ENCODE data around the gene NOP16.

NOP16 gene

GRCh38 chr5:176360894-176361436 is 27.4 kb downstream of the NOP16 start:
- DNase-seq (ENCODE audit: low read depth in 2 of 2), result no peak

DNA sequence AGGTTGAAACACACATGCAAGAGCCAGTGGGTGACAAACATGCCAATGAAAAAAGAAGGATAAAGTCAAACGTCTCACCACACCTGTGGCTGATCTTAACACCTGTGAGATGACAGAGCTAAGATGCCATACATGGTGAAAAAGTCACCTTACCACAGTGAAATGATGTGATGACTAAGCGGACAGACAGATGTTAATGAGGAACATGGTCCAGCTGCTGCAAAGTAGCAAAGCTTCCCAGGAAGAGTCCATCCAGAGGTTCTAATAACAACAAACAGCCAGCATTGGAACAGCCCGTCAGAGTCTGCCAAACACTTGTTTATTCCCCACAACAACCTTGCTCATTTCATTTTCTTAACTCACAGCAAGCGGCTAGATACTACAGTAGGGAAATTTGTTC is 28.7 kb downstream of the NOP16 start:
- no peak for DNase-seq (ENCODE audit: low read depth in 2 of 2)

GRCh38 chr5:176356179-176356566 is 32.2 kb downstream of the NOP16 start:
- no peak for DNase-seq (ENCODE audit: low read depth in 2 of 2)

DNA sequence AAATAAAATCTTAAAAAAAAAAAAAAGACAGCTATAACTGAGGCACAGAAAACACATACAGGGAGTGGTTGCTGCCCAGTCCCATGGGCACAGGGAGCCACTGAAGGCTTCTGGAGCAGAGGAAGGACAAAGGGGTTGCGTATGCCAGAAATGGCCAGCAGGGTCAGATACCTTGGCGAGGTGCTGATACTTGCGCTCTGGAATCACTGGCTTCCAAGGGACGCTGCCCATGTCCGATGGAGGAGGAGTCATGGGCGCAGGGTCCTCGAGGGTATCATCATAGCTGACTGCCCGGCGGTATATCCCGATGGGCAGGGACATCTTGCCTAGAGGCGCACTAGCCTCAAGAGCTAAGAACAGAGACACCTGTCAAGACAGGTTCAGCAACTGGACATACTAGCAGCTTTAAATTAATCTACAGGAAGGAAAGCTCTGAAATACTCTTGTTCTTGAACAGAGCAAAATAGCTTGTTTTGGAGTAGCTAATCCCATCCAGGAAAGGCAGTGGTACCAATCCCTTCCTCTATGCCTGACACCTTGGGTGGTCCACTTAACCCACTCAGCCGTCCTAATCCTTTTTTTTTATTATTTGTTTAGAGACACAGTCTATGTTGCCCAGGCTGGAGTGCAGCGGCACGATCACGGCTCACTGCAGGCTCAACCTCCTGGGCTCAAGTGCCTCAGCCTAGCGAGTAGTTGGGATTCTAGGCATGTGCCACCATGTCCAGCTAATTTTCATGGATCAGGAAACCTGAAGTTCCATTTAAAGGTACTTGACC is 32.8 kb downstream of the NOP16 start:
- no peak for DNase-seq (ENCODE audit: low read depth in 2 of 2)

- DNase-seq (ENCODE audit: low read depth in 2 of 2), result no peak
Observed at GRCh38 chr5:176353533-176353932, 34.9 kb downstream of the NOP16 start.

DNA sequence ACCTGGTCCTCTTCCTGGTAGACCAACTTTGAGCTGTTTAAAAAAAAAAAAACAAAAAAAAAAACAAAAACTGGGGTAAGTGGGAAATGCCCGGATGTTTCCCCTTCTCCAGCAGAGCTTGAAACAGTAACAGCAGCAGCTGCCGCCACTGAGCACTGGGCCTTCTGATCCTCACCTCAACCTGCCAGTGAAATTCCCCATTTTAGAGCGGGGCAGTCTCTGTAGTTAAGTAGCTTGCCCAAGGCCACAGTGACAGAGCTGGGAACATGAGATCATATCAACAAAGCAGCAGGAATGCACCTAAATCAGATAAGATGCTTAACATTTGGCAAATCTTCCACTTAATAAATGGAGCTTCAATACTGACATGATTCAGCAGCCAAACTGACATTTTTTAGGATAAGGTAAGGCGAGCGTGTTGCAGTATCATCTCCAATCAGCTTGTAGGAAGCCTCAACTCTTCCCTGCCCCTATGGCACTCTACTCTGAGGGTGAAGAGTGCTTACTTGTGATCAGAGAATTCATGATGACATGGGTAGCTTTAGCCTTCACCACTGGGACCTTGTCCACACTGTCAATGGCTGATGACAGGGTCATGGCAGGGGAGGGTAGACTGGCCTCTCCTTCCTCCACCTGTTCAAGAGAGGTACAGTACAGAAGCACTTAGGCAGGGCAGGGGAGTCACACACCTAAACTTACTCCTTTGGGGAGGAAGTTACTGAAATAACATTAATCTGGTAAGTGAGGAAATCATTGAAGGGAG is 36.1 kb downstream of the NOP16 start:
- DNase-seq (ENCODE audit: low read depth in 2 of 2), result no peak

DNA sequence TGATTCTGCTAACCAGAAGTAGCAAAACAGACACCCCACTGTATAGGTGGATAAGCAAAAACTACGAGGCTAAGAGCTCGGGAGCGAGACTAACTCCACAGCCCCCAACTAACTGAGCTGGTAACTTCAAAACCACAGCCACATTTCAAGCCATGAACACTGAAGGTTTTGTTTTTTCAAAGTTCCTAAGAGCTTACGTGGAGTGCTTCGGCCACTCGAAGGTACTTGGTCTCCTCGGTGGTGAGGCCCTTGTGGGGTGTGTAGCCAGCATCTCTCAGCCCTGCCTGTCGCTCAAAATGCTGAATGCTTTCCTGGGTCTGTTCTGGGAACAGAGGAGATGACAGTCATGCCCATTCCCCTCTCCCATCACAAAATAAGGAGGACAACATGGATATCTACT is 38.0 kb downstream of the NOP16 start:
- DNase-seq (ENCODE audit: low read depth in 2 of 2), result no peak

GRCh38 chr5:176342766-176343458 is 45.5 kb downstream of the NOP16 start:
- DNase-seq (ENCODE audit: low read depth in 2 of 2), result no peak

DNA sequence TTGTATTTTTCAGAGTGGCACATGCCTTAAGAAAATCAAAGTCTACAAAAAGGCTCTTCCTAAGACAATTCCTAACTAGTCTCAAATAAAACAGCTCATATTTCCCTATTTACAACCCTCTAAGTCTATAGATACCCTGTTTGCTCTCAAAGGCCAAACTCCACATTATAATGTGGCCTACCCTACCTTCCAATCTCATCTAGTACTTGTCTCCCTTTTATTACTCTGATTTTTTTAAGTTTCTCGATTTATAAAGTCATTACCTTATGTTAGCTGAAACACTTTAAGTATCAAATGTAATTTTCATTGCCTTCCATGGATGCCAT is 46.3 kb downstream of the NOP16 start:
- no peak for DNase-seq (ENCODE audit: low read depth in 2 of 2)

GRCh38 chr5:176341325-176342157 is 46.9 kb downstream of the NOP16 start:
- no peak for DNase-seq (ENCODE audit: low read depth in 2 of 2)

DNA sequence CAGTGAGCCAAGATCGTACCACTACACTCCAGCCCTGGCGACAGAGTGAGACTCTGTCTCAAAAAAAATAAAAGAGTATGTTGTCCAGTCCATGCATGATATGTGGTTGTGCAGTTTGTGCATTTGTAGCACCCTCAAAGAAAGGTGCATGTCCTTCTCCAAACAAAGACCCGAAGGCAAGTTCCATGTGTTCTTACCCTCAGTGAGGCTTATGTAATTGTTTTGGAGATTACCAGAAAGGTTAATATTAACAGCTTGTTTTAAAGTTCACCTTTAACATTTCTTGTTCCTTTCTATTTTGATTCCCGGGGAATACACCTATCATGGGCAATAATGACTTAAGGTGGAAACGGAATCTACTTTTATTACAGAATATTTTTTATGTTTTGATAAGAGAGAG is 49.1 kb downstream of the NOP16 start:
- DNase-seq (ENCODE audit: low read depth in 2 of 2), result no peak

- no peak for DNase-seq (ENCODE audit: low read depth in 2 of 2)
Observed at GRCh38 chr5:176337913-176338312, 50.5 kb downstream of the NOP16 start.

GRCh38 chr5:176334031-176334770 is 54.2 kb downstream of the NOP16 start:
- no peak for DNase-seq (ENCODE audit: low read depth in 2 of 2)
